HepG2 (cell line): ENCODE results near the gene RAB34. TPM values are rescaled to one million over a fixed set of nuclear protein-coding genes. Genes with fewer than 3 reads are reported as not detected.

Experiments used
- ATAC-seq: fragments of 200-7000 bp; cut with Tn5 transposase; 3 replicates; pipeline ENCODE4 v1.9.1; 2020; ENCODE audit warnings: mild to moderate bottlenecking, moderate library complexity
- BruUV-seq: library from RNA; stranded (reverse); fragments of 400-500 nt; replicated peaks from 2 replicates; lab custom pipeline; 2021; lab: Mats Ljungman, UMichigan
- CTCF ChIA-PET: fragments of 300-600 bp; formaldehyde crosslinking; extraction: SDS; loops from one replicate; lab custom pipeline; 2021; ENCODE audit warnings: low total read pairs, inconsistent platforms, low intra/inter-chr PET ratio; lab: Yijun Ruan, JAX
- POLR2A ChIA-PET: fragments of 350-600 bp; sonication (Branson Sonifier 250); formaldehyde crosslinking; loops from one replicate; lab custom pipeline; 2020; ENCODE audit warnings: antibody characterized with exemption, inconsistent platforms; lab: Yijun Ruan, JAX
- DNase-seq: peaks from one replicate; pipeline ENCODE4 v3.0.0-alpha.2; 2015; ENCODE audit warnings: low spot score
- FAIRE-seq: peaks from 3 replicates; lab custom pipeline; 2011; peaks lifted over from hg19 to GRCh38; lab: Jason Lieb, UNC
- H2AFZ ChIP-seq: one replicate; pipeline ENCODE4 v1.6.1; 2011; ENCODE audit warnings: low read length, inconsistent platforms
- H3K27ac ChIP-seq: fragments of 300-600 bp; 3 replicates; pipeline ENCODE4 v1.8.0; 2011; ENCODE audit warnings: mixed run types, mild to moderate bottlenecking, mixed read lengths, low read length, inconsistent platforms; ENCODE audit not compliant: insufficient read depth; ENCODE audit errors: extremely low read length
- H3K27me3 ChIP-seq, 2 experiments: fragments of 200-600 bp in 1 of 2; 2 replicates in 1 of 2; 3 replicates in 1 of 2; pipeline versions ENCODE4 v1.6.0 to v1.8.0; 2011; ENCODE audit warnings: low read length in 2 of 2, mild to moderate bottlenecking in 2 of 2, moderate library complexity in 2 of 2, inconsistent platforms in 1 of 2; ENCODE audit not compliant: insufficient read depth in 2 of 2, control insufficient read depth in 1 of 2
- H3K36me3 ChIP-seq, 2 experiments: fragments of 200-600 bp in 1 of 2; replicated peaks in 1 of 2; 2 replicates in 1 of 2; 3 replicates in 1 of 2; pipeline versions ENCODE4 v1.5.1 to v1.8.0; 2011; ENCODE audit warnings: low read length in 2 of 2, inconsistent platforms in 1 of 2; ENCODE audit not compliant: insufficient read depth in 2 of 2, control insufficient read depth in 1 of 2
- H3K4me1 ChIP-seq: 2 replicates; pipeline ENCODE4 v1.5.1; 2012; ENCODE audit warnings: low read length, inconsistent platforms; ENCODE audit not compliant: insufficient read depth
- H3K4me2 ChIP-seq: 2 replicates; pipeline ENCODE4 v1.6.0; 2011; ENCODE audit warnings: low read depth, low read length, inconsistent platforms
- H3K4me3 ChIP-seq, 3 experiments: fragments of 200-600 bp in 1 of 3; sonication (generic), shearing (Covaris generic) in 1 of 3; replicated peaks in 1 of 3; 2 replicates each; pipeline ENCODE4 v1.5.1; 2011 to 2016; ENCODE audit warnings: low read length in 3 of 3, inconsistent platforms in 2 of 3, low read depth in 2 of 3, mild to moderate bottlenecking in 2 of 3, control low read depth in 1 of 3, mixed read lengths in 1 of 3; ENCODE audit not compliant: insufficient read depth in 1 of 3
- H3K79me2 ChIP-seq: one replicate; pipeline ENCODE4 v1.6.1; 2011; ENCODE audit warnings: low read length, inconsistent platforms; ENCODE audit not compliant: insufficient read depth
- H3K9ac ChIP-seq: 2 replicates; pipeline ENCODE4 v1.6.0; 2011; ENCODE audit warnings: mild to moderate bottlenecking, low read depth, low read length, inconsistent platforms; ENCODE audit not compliant: insufficient read depth
- H3K9me3 ChIP-seq: 2 replicates; pipeline ENCODE4 v1.5.1; 2012; ENCODE audit warnings: mild to moderate bottlenecking, low read length
- H4K20me1 ChIP-seq: 2 replicates; pipeline ENCODE4 v1.6.0; 2011; ENCODE audit warnings: inconsistent platforms, mild to moderate bottlenecking, low read length, moderate library complexity; ENCODE audit not compliant: insufficient read depth
- AGO2 ChIP-seq: fragments of 200-400 bp; formaldehyde crosslinking; optimal IDR thresholded peaks from 2 replicates; pipeline ENCODE3; 2017; ENCODE audit warnings: mild to moderate bottlenecking, low read depth, low read length, moderate library complexity
- FOSL2 ChIP-seq: sonication (generic); formaldehyde crosslinking; IDR thresholded peaks from 2 replicates; pipeline ENCODE4 v1.4.0; 2020; ENCODE audit warnings: missing genetic modification reagents
- HNRNPL ChIP-seq: fragments of 200-400 bp; formaldehyde crosslinking; IDR thresholded peaks from 2 replicates; pipeline ENCODE4 v1.6.1; 2017; ENCODE audit warnings: mild to moderate bottlenecking, low read depth, low read length
- MAFF ChIP-seq: IDR thresholded peaks from 2 replicates; pipeline ENCODE4 v1.6.1; 2011; ENCODE audit warnings: low read depth, low read length, improper control_type of control experiment
- MAFK ChIP-seq, 2 experiments: IDR thresholded peaks in 1 of 2; conservative IDR thresholded peaks in 1 of 2; 2 replicates each; pipeline ENCODE4 v1.6.1; 2011; ENCODE audit warnings: improper control_type of control experiment in 2 of 2, low read length in 2 of 2
- NRL ChIP-seq: sonication (generic); formaldehyde crosslinking; IDR thresholded peaks from 2 replicates; pipeline ENCODE4 v1.5.0; 2020; ENCODE audit warnings: missing genetic modification reagents, mild to moderate bottlenecking, moderate library complexity, borderline replicate concordance
- POLR2A ChIP-seq, 2 experiments: IDR thresholded peaks; 2 replicates each; pipeline ENCODE4 v1.6.1; 2011; ENCODE audit warnings: low read depth in 2 of 2, low read length in 2 of 2, mild to moderate bottlenecking in 1 of 2, moderate library complexity in 1 of 2; ENCODE audit not compliant: insufficient read depth in 1 of 2
- POLR2AphosphoS2 ChIP-seq: IDR thresholded peaks from 2 replicates; pipeline ENCODE4 v1.6.1; 2011; ENCODE audit warnings: low read depth, low read length, improper control_type of control experiment
- RBFOX2 ChIP-seq: fragments of 200-400 bp; formaldehyde crosslinking; IDR thresholded peaks from 2 replicates; pipeline ENCODE4 v1.6.1; 2017; ENCODE audit warnings: low read depth, mild to moderate bottlenecking, low read length
- RXRB ChIP-seq: IDR thresholded peaks from 2 replicates; pipeline ENCODE4 v1.6.1; 2016; ENCODE audit warnings: borderline replicate concordance, missing genetic modification reagents, missing compliant biosample characterization
- ZFX ChIP-seq: sonication (generic); formaldehyde crosslinking; IDR thresholded peaks from 2 replicates; pipeline ENCODE4 v1.4.0; 2020; ENCODE audit warnings: mild to moderate bottlenecking, low read depth, missing genetic modification reagents, moderate library complexity
- ZKSCAN1 ChIP-seq: fragments of 150-350 bp; IDR thresholded peaks from 2 replicates; pipeline ENCODE4 v1.6.1; 2014; ENCODE audit warnings: low read length
- ZNF331 ChIP-seq: sonication (generic); formaldehyde crosslinking; IDR thresholded peaks from 2 replicates; pipeline ENCODE4 v1.4.0; 2020; ENCODE audit warnings: missing genetic modification reagents
- ZNF430 ChIP-seq: sonication (generic); formaldehyde crosslinking; IDR thresholded peaks from 2 replicates; pipeline ENCODE4 v1.9.0; 2021; ENCODE audit warnings: mild to moderate bottlenecking, missing genetic modification reagents
- ZNF572 ChIP-seq: sonication (generic); formaldehyde crosslinking; IDR thresholded peaks from 2 replicates; pipeline ENCODE4 v1.5.1; 2020; ENCODE audit warnings: mild to moderate bottlenecking, missing genetic modification reagents
- ZNF703 ChIP-seq: sonication (generic); formaldehyde crosslinking; IDR thresholded peaks from 2 replicates; pipeline ENCODE4 v1.5.1; 2020; ENCODE audit warnings: missing genetic modification reagents, mild to moderate bottlenecking, moderate library complexity, borderline replicate concordance
- ZNF788 ChIP-seq: sonication (generic); formaldehyde crosslinking; IDR thresholded peaks from 2 replicates; pipeline ENCODE4 v1.5.0; 2020; ENCODE audit warnings: mild to moderate bottlenecking, missing genetic modification reagents, borderline replicate concordance
- WGBS: methylation state at CpG from one replicate; pipeline ENCODE4 v1.1.6; 2017; ENCODE audit warnings: low lambda C conversion rate; 5-methylcytosine and 5-hydroxymethylcytosine counted together
- in situ Hi-C: cut with HindIII; loops from 2 replicates; pipeline ENCODE4 v1.10.0; 2017; ENCODE audit warnings: low pct_unique_long_range_greater_than_20kb; ENCODE audit not compliant: extremely low pct_ligation_motif_present
- intact Hi-C: fragments of 100-400 bp; cut with micrococcal nuclease; formaldehyde crosslinking; loops from one replicate; pipeline ENCODE4 v1.10.0; 2022; ENCODE audit not compliant: unreplicated experiment
- polyA plus RNA-seq, 8 experiments: library from polyadenylated mRNA; depleted of rRNA in 3 of 8; stranded (reverse) in 7 of 8; unstranded in 1 of 8; fragments of >200 nt; fragmentation: Illumina TruSeq in 4 of 8; extraction: Trizol in 4 of 8; gene quantifications; 2 replicates each; pipeline versions ENCODE4 v1.2.1 to v1.2.3, GENCODE V29; 2011 to 2016; ENCODE audit warnings: low read depth in 4 of 8, missing spikeins in 1 of 8, mixed read lengths in 1 of 8; ENCODE audit not compliant: insufficient read depth in 1 of 8
- total RNA-seq, 5 experiments: library from RNA; depleted of rRNA; stranded (reverse); fragments of >200 nt; fragmentation: Illumina TruSeq; extraction: Trizol; gene quantifications; 2 replicates each; pipeline ENCODE4 v1.2.3, GENCODE V29; 2016; ENCODE audit warnings: low read depth in 1 of 5
- TF ChIP-seq, protein P1 (sequence below): sonication (generic); formaldehyde crosslinking; IDR thresholded peaks from 2 replicates; pipeline ENCODE4 v1.8.0; 2022; ENCODE audit warnings: mild to moderate bottlenecking, missing genetic modification reagents, moderate library complexity
- TF ChIP-seq, protein P2 (sequence below): sonication (generic); formaldehyde crosslinking; conservative IDR thresholded peaks from 2 replicates; pipeline ENCODE4 v1.4.0; 2020; ENCODE audit warnings: missing genetic modification reagents
- TF ChIP-seq, protein P3 (sequence below): IDR thresholded peaks from 2 replicates; pipeline ENCODE4 v1.6.1; 2012; ENCODE audit warnings: low read length, improper control_type of control experiment

RAB34 gene
- total and polyA plus RNA-seq, 2 of the 13 experiments (the other 11 are each of a cell fraction or from before 2014, with no cell fraction given) = 0.49 TPM; not detected in 1

DNA sequence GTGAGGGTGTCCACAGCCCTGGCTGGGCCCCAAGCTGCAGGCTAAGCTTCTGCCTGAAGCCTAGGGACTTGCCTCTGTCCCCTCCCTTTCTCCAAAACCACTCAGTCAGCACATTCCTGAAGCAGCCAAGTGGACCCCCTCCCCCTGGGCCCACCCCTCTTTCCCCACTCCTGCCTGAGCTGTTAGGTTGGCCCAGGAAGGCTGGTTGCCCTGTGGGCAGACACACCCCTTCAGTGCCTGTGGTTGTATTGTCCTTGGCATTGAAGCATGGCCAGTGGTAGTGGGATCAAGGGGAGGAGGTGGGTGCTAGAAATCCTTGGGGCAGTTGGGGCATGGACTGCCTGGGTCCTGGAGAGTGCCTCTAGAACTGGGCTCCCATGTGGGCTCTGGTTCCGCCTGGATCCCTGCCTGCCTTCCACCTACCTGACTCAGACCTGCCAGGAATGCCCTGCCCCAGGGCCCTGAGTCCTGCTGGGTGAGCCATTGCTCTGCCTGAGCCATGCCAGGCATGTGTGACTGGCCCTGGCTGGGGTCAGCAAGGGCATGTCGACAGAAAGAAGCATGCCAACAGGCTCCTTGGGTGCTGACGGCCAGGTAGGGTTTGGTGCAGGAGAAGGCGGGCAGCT is 28.2 kb upstream of the RAB34 start:
- Histone ChIP-seq H3K79me2 (peaks cover 33% of the 10 kb centered on the region), H3K4me2 (peak overlapping the region; percentile 98), H2AFZ (no peak overlapping the region), H3K36me3 (peaks cover 36 to 43% of the 10 kb centered on the region in 2 experiments), H3K4me1 (peaks cover 68% of the 10 kb centered on the region), H3K27ac (peak overlapping the region; percentile 95), H3K27me3 (no peaks in the 10 kb centered on the region; a peak in 1 of 5 replicates), H3K9ac (peak overlapping the region; percentile 98), H3K4me3 (peak overlapping the region; percentile 72 to 93 (median 74); a peak in 5 of 6 replicates), H4K20me1 (peaks cover 52% of the 10 kb centered on the region), H3K9me3 (no peaks in the 10 kb centered on the region)
- no TSS peak for BruUV-seq
- TF ChIP-seq RBFOX2 = peak; percentile 70
- TF ChIP-seq, protein P1, sequence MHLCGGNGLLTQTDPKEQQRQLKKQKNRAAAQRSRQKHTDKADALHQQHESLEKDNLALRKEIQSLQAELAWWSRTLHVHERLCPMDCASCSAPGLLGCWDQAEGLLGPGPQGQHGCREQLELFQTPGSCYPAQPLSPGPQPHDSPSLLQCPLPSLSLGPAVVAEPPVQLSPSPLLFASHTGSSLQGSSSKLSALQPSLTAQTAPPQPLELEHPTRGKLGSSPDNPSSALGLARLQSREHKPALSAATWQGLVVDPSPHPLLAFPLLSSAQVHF (CRISPR knock-in tag) = 0 out of 2 replicates have a peak, but pooled peaks have one; percentile 0
- TF ChIP-seq AGO2 = peak; percentile 69
- no peak for TF ChIP-seq ZNF331 (CRISPR knock-in tag)
- TF ChIP-seq MAFF = peak; percentile 90
- TF ChIP-seq ZNF572 (CRISPR knock-in tag) = 0 out of 2 replicates have a peak, but pooled peaks have one; percentile 43
- 0 out of 2 replicates have a peak, but pooled peaks have one; percentile 42 for TF ChIP-seq NRL (CRISPR knock-in tag)
- TF ChIP-seq RXRB = no peak
- no peak for TF ChIP-seq ZNF430 (CRISPR knock-in tag)
- TF ChIP-seq POLR2AphosphoS2 = peak; percentile 67; the same call in 1 of the 2 replicates
- no peak for TF ChIP-seq ZNF703 (CRISPR knock-in tag)
- TF ChIP-seq FOSL2 (CRISPR knock-in tag) = peak; percentile 13; the same call in 1 of the 2 replicates
- TF ChIP-seq, protein P2, sequence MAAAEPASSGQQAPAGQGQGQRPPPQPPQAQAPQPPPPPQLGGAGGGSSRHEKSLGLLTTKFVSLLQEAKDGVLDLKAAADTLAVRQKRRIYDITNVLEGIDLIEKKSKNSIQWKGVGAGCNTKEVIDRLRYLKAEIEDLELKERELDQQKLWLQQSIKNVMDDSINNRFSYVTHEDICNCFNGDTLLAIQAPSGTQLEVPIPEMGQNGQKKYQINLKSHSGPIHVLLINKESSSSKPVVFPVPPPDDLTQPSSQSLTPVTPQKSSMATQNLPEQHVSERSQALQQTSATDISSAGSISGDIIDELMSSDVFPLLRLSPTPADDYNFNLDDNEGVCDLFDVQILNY (CRISPR knock-in tag) = no peak
- 0 out of 2 replicates have a peak, but pooled peaks have one; percentile 31 for TF ChIP-seq ZNF788 (CRISPR knock-in tag)
- TF ChIP-seq POLR2A (IDR thresholded peaks at IDR 0.05; ENCODE audit: insufficient read depth in 1 of 2, low read depth in 2 of 2, low read length in 2 of 2) = peak in 1 of 2 experiments; percentile 2; a peak in 1 of 4 replicates
- TF ChIP-seq ZFX (CRISPR knock-in tag) = no peak
- TF ChIP-seq HNRNPL = peak; percentile 65; the same call in 1 of the 2 replicates
- TF ChIP-seq MAFK (conservative IDR thresholded peaks at IDR 0.05 in 1 of 2, IDR thresholded peaks at IDR 0.05 in 1 of 2; ENCODE audit: low read length in 2 of 2) = peak; percentile 91 to 94
- TF ChIP-seq, protein P3, sequence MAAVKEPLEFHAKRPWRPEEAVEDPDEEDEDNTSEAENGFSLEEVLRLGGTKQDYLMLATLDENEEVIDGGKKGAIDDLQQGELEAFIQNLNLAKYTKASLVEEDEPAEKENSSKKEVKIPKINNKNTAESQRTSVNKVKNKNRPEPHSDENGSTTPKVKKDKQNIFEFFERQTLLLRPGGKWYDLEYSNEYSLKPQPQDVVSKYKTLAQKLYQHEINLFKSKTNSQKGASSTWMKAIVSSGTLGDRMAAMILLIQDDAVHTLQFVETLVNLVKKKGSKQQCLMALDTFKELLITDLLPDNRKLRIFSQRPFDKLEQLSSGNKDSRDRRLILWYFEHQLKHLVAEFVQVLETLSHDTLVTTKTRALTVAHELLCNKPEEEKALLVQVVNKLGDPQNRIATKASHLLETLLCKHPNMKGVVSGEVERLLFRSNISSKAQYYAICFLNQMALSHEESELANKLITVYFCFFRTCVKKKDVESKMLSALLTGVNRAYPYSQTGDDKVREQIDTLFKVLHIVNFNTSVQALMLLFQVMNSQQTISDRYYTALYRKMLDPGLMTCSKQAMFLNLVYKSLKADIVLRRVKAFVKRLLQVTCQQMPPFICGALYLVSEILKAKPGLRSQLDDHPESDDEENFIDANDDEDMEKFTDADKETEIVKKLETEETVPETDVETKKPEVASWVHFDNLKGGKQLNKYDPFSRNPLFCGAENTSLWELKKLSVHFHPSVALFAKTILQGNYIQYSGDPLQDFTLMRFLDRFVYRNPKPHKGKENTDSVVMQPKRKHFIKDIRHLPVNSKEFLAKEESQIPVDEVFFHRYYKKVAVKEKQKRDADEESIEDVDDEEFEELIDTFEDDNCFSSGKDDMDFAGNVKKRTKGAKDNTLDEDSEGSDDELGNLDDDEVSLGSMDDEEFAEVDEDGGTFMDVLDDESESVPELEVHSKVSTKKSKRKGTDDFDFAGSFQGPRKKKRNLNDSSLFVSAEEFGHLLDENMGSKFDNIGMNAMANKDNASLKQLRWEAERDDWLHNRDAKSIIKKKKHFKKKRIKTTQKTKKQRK = no peak
- TF ChIP-seq ZKSCAN1 = no peak
- DNase-seq (no peak), ATAC-seq (no peak), FAIRE-seq (no peak)
- ChIA-PET CTCF (no interaction called here), POLR2A (interaction anchor here (0.8 to 12.3 kb wide), 15 partner anchors 8 to 204 kb away, joined by 3 to 590 read pairs (median 5); partner anchors contain the start of genes DHRS13, FAM222B, FLOT2 and NEK8)
- intact Hi-C loops (loop anchor here (1.0 kb wide), 1 partner anchor 18 kb away; the partner anchor contains the start of gene NEK8), in situ Hi-C loops (loop anchor here (25.0 kb wide), 1 partner anchor 366 kb away; no protein-coding TSS in a partner anchor)
- WGBS = 75% methylated on average over 4 of the region's 4 CpGs
